ENCODE results near the gene DYNAP.

Gene DYNAP, protein sequence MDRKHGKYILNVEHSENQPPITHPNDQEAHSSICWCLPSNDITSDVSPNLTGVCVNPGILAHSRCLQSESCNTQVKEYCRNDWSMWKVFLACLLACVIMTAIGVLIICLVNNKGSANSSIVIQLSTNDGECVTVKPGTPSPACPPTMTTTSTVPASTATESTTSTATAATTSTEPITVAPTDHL

DNA sequence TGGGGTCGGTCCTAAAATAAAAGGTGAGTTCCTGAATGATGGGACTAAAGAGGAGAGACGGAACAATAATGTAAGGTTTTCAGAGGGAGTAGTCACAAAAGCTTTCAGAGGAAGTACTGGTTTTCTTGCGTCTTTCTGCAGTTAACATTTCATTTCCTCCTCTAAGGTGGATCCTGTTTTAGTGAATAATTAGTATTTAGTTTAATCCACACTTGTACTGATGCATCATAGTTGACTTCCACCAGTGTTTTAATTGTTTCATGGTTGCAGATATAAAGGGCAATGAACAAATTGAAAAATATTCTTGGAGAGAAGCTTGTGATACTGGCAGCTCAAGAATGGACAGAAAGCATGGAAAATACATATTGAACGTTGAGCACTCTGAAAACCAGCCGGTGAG lies at the start of gene DYNAP:
Gene DYNAP (plus strand): TSS at position 301 of the 400 bp plus-strand sequence. CDS start 38 bp downstream, at position 339.
- DNase-seq: no peak

DNA sequence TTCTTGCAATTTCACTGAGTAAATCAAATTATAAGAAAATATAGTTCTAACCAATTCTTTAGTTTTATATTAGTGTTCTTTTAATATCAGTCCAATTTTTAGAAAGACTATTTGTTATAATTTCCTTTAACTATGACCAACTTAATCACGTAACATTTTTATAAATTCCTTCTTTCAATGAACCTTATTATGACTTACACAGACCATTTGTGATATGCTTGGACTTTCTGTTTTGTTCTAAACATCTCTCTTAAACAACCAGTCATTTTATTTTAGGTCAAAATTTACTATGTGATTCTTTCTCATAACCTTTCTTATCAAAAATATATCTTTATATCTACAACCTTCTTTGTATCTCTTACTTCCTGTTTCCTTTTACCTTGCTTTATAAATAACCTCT lies 39.5 kb upstream of the DYNAP start:
- DNase-seq: no peak

DNA sequence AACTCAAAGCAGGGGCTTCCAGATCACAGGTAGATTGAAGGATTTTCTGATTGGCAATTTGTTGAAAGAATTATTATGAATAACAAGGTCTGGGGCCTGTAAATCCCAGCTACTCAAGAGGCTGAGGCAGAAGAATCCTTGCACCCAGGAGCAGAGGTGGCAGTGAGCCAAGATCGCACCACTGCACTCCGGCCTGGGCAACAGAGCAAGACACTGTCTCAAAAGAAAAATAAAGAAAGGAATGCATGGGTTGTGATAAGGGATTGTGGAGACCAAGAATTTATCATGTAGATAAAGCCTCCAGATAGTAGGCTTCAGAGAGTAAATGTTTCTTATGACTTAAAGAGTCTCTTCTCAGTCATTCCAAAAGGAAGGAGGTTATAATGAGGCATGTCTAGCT lies 35.8 kb upstream of the DYNAP start:
- DNase-seq: no peak

DNA sequence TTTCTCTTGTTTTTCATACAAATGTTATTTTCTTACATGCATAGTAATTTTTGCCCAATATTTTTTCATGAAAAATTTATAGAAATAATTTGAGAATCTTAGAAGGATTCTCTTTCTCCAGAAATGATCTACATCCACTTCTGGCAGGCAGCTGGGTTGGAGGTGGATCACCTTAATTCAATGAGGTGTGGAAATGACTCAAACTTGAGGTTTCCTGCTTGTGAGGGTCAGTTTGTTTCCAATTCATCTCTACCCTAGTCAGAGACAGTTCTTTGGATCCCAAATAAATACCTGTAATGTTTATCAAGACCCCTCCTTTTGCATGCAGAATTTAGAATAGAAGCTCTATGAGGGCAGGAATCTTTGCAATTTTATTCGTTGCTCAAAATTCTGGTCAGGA lies 35.0 kb upstream of the DYNAP start:
- DNase-seq: no peak

DNA sequence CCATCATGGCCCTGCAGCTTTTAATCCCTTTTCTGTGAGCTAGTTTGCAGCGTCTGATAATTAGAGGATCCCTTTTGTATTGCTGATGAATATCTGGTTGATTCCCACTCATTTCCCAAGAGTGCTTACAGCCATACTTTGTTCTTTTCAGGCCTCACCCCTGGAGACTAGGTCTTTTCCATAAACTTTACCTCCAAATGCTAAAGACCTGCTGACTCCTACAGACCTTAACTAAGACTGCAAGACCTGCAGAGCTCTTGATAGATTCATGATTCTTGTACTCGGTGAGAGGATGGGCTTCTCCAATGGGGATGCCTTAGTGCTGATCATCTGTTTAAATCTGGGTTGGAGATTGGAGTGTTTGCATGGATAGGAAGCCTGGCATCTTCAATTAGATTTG lies 33.1 kb upstream of the DYNAP start:
- DNase-seq: no peak

DNA sequence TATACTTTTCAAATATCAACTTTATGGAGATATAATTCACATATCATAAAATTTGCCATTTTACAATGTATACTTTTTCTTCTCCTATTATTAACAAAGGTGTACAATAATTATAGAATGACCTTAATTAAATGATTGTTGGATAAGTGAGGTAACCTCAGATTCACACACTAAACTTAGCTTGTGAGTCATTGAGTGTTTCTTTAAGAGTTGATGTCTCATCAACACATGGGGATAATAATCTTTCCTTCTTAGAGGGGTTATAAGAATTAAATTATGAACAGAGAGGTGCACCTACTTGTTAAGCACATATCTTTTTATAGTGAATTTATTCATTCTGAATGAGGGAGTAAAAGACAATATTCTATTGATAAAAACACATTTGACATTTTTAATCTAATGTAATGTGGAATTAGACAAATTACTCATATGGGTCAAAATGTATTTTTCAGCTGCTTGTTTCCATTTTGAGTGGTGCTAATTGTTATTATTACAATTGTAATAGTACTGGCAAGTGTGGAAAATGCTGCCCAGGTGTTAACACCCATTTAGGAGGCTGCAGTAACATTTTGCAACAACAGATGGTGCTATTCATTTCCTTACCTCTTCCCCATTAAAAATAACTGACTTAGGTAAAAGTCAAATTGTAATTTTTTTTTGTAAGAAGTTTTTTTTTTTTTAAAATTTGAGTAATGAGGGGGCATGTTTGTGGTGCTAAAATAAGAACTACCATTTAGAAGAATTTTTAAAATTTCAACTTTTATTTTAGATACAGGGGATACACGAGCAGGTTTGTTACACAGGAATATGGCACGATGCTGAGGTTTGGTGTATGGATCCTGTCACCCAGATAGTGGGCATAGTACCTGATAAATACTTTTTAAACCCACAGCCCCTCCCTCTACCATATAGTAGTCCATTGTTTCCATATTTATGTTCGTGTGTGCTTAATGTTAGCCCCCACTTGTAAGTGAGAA lies 32.1 kb upstream of the DYNAP start:
- DNase-seq: no peak

DNA sequence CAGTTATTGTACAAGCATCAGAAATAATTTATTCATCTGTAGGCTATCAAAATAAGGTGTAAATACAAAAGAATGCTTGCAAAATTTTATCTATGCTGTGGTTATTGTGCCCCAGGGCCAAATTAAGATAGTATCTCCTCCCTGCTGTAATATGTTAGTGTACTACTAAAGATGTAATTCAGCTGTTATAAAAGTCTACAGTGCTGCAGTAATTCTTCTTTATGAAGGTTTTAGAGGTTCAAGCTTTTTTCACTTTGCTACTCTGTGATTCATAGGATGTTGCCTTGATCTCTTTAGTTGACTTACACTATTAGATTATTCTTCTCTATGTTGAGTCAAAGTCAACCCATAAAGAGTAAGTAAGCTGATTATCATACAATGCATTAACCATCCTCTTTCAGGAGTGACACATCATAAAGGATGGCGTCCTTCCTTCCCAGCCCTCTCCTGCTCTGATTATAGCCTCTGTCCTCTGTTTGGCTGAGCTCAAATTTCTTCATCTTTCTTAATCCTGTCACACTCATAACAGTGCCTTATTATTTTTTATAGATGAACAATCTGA lies 29.3 kb upstream of the DYNAP start:
- DNase-seq: no peak

DNA sequence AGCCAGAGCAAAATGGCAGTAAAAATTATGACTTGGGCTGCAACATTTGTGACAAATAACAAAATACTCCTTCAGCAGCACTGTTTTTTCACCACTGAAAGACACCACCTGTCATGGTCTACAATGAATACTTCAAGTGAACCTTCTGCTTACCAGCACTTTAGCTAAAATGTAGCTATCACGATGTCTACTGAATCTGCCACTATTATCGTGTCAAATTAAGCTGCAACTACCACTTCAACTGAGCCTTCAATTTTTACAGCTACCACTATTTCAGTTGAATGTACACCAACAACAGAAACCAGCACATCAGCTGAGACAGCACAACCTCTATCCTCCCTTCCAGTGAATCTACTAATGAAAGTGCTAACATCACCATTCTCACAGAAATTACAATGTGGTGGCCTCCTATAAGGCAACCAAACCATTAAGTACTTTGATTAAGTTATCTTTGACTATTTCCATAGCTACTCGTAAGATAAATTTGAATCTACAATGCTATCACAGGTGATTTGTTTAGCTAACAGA lies 10.8 kb upstream of the DYNAP start:
- DNase-seq: no peak

DNA sequence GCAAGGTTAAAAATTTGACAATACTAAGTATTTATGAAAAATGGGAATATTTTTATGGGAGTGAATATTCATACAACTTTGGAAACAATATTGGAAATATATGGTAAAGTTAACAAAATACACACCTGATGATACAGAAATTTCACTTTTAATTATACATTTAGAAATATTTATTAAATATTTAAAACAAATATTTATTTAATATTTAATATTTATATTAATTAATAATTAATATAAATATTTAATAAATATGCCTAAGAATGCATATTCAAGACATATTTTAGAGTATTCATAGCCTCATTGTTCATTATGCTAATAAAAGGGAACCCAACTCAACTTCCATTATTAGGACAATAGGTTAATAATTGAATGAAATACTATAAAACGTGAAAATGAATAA lies 7.0 kb upstream of the DYNAP start:
- no peak for DNase-seq

DNA sequence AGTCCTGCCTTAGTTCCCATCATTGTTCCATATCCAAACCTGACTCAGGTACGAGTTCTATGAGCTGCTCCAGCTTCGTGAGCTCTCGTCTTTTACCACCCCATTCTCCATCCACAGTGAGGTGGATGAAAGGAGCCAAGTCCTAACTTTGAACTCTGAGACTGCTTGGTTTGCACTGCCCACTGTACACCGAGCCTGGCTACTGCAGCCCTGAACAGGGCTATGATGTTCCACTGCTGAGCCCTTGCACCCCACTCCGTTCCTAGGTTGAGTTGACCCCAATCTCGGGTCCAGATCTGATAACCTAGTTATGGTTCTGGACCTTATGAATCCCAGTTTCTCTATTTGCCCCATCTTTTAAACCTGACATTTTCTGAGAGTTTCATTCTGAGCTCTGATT lies 5.3 kb upstream of the DYNAP start:
- DNase-seq: no peak

DNA sequence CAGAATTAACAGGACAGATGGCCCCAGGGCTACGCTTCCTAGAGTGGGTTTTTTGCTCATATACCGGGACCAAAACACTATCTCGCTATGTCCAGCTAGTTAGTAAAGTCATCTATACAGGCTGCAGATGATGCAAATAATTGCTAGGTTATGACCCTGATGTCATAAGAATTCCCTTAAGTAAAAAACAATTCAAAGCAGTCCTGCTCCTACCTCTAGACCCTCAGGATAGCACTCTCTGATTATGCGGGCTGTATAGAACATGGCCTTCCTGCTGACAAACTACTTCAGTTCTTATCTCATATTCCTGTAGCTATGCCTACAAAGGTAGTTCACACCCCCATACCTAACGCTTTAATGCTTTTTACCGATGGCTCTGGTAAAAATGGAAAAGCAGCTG lies 13.2 kb downstream of the DYNAP start:
- DNase-seq: no peak

DNA sequence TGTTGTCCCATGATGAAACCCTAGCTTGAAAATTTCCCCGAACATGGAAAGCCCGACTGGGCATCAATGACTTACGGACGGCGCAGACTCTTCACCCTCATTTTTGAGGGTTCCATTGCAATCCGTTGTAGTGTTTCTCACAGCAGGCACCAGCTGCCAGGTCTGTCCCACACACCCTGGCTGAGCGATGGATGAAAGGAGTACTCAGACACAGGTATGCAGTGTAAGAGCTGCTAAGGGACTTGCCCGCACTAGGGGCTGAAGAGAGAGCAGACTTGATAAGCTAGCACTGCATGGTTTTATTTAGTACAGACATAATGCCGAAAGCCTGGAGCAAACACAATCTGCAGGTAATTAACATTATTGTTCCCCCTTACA lies 15.8 kb downstream of the DYNAP start:
- no peak for DNase-seq

DNA sequence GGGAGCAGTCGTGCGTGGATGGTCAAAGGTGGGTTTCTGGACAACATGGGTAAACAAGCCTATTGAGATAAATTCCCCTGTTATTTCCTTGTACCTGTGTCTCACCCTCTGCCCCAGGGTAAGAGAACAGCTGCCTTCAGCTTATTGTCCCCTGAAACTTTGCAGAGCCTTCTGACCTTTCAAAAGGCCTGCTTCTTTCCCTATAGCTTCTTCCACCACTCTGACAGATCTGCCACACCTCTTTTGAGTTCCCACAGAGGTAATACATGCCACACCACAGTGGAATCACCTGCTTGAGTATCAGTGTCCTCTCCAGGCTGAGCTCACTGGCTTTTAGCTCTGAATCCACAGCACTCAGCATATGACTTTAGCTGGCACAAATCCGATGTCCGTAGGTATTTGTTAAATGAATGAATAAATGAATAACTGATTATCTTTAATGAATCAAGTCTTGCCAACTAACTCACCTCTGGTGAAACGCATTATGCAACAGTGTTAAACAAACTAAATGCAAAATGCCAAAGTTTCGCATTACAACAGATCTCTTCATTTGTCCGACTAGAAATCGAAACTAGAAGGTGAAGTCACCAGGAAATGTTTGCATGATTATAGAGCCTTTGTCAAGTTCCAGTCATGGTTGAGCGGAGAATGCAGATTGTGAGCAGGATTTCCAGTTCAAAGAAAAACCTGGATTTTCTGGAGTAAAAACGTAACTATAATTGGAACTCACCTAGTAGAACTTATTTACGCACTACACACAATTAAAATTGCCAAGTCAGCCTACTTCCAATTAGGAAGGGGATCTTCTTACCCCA lies 16.4 kb downstream of the DYNAP start:
- DNase-seq: no peak

DNA sequence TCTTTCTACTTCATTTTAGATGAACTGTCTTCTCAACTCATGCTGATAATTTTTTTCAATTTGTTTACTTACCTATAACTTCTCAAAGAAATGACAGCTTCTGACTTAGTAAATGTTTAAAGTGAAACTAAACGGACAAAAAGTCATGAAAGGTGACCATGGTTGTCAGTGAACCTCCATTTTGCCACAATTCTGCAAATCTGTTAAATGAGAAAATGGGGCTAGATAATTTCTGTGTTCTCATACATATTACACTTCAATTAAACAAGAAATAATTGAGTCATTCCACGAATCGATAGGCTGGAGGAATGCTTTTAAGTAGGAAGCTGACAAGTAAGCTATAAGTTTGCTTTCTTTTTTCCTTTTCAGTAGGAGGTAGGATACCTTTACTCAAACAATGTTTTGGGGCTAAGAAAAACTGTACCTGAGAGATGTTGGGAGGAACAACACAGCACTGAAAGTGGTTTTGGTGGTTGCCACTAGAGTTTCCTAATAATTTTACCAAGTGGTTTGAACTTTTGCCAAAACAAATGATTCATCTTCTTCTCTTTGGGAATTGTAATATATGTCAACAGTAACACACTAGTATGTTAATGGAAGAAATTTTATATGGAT lies 17.1 kb downstream of the DYNAP start:
- no peak for DNase-seq

DNA sequence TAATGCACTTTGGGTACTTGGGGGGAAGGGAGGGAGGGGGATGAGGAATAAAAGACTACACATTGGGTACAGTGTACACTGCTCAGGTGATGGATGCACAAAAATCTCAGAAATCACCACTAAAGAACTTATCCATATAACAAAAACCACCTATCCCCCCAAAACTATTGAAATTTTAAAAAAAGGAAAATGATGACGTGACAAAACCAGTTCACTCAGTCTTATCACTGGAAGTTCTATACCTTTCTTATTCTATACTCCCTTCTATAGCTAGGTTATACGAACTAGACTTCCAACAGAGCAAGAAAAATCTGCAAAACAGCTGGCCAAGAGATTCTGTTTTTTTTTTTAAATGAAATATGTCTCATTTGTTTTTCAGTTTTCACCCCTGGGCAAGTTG lies 20.8 kb downstream of the DYNAP start:
- DNase-seq: no peak

DNA sequence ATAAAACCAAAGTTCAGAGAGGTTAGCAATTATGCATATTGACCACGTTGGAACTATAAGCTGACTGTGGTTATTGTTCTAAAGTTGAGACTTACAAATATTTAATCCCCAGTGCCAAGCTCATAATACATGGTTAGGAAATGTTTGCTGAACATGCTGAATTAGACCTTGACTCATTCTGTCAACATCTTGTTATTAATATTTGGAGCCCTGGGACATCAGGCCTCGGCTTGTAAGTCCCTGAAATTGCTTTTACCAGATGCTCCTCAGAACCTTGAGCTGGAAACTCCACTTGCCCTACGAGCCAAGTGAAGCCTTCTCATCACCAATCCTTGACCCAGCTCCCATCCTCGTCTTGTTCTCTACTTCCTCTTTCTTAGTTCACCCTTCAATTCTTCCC lies 21.2 kb downstream of the DYNAP start:
- DNase-seq: no peak

DNA sequence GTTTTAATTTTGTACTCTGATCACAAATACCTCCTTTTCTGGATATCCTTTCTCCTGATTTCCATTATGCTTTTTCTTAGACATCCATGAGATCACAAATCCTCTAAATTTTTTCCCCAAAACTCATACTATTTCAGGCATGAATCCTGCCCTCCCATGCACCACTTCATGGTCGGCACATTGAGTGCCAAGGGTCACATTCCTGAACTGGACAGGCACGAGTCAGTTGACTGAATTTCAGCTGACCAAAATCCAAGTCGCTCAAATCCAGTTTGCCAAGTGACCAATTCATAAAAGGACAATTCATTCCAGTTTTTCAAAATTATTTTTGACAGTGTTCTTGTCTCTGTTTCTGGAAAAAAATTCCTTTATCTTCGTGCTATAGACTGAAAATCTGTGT lies 22.1 kb downstream of the DYNAP start:
- no peak for DNase-seq

DNA sequence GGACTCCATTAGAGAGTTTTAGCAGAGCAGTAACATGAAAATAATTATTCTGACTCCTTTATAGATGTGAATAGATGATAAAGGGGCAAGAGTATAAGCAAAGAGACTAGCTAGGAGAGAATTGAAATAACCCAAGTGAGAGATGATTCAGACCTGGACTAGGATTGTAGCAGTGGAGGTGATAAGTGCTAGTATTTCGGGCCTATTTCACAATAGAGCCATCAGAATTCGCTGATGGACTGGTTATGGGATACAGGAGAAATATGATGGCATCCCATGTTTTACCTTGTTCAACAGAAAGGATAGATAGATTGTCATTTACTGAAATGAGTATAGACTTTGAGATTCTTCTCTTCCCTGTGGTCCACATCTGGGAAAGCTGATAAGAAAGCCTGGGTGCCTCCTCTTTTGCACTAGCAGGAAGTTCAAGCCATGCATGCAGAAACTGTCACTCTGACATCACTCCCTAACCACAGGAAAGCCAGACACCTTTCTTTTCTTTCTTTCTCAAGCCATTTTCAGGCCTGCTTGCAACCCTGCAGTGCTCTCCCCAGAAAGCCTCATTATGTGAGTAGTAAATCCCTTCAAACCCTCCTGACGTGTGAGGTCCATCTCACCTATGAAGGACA lies 25.3 kb downstream of the DYNAP start:
- DNase-seq: no peak

DNA sequence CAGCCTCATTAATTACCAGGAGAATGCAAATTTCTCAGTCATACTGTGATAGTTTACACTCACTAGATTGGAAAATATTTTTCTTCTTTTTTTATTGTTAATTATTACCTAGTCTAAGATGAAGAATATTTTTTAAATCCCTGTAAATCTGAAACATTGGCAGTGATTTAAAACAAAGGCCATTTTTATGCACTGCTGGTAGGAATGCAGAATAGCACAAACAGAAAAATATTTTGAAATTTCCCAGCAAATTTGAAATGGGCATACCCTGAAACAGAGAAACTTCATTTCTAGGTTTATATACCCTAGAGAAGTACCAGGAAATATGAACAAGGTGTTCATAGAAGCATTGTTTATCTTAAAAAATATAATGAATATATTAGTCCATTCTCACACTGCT lies 31.0 kb downstream of the DYNAP start:
- DNase-seq: no peak

DNA sequence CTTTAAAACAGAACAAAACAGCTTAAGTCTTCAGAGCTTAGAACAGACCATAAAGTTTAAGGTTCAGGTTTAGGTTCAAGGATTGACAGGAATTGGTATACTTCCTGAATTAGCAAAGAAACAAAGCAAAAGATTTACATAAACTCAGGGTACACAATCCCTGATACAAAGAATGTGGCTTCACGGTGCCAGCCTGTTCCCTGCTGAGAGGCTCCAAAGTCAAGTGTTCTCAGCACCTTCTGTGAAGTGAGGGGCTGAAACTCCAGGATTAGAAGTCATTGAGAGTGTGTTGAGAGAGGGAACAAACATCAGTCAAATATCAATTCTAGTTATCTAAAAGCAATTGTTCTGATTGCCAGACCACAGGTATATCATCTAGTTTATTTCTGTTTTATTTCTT lies 35.7 kb downstream of the DYNAP start:
- DNase-seq: no peak

DNA sequence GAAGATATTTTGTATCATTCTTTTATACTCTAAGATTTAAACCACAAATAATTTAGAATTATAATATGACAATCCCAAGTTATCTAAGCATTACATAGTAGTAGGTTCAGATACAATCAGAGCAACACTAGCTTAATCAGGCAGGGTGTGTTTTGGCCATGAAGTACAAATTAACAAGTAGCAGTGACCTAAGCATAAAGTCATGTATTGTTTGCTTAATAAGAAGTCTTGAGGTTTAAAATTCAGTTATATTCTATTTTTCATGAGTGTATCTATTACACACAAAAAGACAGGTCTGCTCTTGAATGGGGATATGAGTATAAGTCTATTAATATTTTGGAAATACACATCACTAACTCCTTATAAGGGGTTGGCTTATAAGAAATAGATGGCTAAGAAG lies 39.9 kb downstream of the DYNAP start:
- no peak for DNase-seq

DNA sequence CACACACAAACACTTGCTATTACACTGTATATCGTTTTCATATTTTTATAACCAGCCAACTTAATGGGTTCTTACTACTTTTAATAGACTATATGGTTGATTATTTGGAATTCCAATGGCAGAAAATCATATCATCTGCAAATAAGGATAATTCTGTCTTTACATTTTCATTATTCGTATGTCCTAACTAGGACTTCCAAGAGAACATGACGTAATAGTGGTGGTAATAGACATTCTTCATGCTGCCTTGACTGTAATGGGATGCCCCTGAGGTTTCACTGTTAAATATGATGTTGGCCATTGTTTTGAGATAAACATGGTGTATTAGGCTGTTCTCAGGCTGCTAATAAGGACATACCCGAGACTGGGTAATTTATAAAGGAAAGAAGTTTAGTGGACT lies 45.2 kb downstream of the DYNAP start:
- no peak for DNase-seq
